Stimulated activated CD8-positive, alpha-beta memory T cell treated with anti-CD3 and anti-CD28 coated beads, Interleukin-4, amount 100 ng/mL, for 1 hour (primary cell): Measurements from ENCODE around the gene SLC1A4.
"Not testable (repeated sequence)": the region's sequence is repeated elsewhere in the genome, so short reads cannot be mapped to it uniquely, and the experiment has no call there.

ENCODE experiments used
- DNase-seq, 2 donors: peaks; one replicate each; pipeline ENCODE4 v3.0.0-alpha.2; 2020; ENCODE audit warnings: low read depth in 2 of 2, low spot score in 1 of 2

The SLC1A4 gene

DNA sequence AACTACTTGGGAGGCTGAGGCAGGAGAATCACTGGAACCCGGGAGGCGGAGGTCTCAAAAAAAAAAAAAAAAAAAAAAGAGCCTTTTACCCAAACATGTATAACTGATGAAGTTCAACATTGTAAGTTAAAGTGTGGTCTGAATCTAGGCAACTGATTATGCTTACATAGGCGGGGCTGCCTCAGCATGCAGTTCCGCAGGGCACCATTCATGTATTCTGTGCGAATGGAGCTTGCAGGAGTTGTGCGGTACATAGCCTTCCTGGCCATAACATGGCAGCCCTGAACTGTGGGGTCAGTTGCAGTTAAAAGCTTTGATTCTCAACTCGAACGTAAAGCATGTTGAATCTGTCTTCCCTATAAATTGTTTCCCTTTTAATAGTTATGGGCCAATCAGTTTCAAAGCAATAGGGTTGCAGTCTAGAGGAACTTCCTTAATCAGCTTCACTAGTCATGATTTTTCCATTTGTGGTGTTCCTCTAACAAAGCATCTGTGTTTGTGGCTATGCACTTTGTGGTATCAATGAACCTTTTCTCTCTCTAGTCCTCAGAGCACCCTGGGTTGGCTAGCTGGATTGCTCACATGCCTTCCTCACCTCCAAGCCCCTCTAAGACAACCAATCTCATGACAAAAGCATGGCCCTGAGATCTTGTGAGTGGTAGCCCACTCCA, 36.4 kb downstream of the SLC1A4 start:
- DNase-seq, result no peak

DNA sequence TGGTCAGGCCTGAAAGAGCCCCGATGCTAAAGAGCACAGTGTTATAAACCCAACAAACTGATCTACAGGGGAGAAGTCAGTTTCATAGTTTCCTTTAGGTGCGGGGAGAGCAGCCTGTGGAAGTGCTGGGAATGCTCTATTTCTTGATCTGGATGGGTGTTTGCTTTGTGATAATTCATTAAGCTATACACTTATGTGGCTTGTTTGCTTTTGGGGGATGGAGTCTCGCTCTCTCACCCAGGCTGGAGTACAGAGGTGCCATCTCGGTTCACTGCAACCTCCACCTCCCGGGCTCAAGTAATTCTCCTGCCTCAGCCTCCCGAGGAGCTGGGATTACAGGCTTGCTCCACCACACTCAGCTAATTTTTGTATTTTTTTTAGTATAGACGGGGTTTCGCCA, 37.0 kb downstream of the SLC1A4 start:
- no peak for DNase-seq

DNA sequence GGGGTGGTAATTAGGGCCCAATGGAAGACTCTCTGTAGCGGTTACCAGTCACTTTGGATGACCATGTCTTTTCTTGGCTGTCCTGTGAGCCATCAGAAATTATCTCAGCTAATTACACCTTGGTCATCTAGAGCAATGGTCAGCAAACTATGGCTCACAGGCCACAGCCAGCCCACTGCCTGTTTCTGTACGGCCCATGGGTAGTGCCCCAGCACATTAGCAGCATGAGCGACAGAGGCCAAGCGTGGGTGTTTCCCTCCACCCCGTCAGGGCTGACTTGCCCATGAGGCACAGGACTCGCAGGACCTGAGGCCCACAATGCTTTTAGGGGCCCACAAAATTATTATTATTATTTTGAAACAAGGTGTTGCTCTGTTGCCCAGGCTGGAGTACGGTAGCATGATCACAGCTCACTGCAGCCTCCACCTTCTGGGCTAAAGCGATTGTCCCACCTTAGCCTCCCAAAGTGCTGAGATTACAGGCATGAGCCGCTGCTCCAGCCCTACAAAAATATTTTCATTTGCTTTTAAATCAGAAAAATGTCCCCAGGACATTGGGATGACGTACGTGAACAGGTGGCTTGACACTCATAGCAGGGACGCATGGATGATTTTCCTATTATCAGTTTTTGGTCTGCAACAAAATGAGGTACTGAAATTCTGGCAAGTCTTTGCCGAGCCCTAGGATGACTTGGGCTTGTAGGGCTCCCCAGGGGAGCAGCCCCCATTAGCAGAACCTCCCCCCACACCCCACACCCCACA, 37.7 kb downstream of the SLC1A4 start:
- no peak for DNase-seq

DNA sequence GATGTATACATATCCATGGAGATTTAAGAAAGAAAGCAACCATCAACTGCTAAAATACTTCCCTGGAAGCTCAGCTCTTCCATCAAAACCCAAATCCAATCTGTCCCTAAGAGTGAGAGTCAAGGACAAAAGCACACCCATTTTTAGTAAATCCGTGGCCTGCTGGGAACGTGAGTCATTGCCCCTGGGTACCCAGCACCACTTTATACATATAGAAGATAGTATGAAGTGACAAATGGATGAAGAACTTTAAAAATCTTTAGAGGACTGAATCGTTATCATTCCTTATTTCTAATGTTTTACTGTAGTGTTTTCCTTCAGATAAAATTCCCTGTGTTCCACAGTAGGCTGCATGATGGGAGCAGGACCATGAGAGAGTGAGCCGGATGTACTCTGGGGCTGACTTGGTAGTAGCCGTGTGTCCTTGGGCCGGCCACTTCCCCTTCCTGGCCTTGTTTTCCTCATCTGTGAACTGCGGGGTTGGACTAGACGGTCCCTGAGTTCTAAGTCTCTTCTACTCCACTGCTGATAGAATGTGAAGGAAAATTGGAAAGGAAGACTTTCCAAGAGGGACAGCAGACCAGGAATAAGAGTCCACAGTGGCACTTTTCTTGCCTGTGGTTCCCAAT, 38.5 kb downstream of the SLC1A4 start:
- no peak for DNase-seq

DNA sequence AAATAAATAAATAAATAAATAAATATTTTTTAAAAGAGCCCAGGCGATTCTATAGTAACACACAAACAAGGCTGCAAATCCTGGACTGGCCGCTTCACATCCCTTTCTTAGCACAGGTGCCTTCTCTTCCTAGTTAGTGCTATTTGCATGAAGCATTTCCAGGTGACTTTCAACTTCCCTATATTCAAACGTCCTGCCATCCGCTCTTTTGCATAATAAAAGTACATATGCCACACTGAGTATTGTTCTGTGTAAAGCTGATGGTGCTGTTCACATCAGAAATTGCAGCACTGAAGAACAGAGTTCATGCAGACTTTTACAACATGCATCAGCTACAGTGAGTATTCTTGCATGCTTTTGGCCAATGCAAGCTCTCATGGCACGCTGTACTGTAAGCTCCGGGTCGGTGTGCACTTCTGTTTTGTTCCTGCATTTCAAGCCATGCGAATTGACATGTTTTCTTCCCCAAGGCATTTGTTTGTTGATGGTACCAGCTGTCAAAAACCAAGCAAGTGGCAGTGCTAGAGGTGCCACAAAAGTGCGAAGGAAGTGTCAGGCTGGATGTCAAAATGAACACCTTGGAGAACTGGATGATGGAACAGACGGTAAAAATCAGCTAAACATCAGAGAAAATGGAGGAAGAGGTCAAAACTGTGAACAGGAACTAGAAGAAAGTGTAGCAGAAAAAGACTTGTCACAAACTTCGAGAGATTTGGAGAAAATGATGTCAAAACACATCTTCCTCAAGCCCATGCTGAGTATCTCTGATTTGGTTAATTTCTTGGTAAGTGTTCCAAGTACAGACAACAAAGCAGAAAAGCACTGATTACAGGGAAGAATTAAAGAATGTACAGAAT, 41.5 kb downstream of the SLC1A4 start:
- DNase-seq, result no peak

DNA sequence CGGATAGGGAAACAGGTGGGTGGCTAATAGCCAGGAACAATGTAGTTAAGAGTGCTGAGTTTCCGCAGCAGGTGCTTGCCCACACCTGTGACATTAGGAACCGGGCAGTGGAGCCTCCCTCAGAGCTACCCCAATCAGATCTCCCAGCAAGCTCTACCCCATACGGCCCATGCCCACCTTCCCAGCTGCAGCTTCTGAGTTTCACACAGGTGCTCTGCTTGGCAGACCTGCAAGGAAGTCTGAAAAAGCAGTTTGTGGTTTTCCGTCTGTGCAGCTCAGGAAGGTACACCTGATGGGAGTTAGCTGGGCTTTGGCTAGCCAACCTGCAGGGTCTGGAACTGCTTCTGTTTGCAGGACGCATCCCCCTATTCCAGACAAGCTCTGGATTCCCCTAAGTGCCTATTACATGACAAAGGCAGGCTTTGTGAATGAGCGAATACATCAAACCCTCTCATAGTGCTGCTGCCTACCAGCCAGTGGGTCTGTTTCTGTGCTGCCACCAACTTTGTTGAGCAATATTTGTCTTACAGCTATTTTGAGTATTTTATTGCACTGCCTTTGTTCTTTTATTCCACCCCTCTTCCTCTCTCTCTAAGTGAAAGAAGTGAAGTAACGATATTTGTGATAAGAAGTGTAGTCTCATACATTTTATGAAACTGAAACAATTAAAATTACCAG, 42.3 kb downstream of the SLC1A4 start:
- no peak for DNase-seq

DNA sequence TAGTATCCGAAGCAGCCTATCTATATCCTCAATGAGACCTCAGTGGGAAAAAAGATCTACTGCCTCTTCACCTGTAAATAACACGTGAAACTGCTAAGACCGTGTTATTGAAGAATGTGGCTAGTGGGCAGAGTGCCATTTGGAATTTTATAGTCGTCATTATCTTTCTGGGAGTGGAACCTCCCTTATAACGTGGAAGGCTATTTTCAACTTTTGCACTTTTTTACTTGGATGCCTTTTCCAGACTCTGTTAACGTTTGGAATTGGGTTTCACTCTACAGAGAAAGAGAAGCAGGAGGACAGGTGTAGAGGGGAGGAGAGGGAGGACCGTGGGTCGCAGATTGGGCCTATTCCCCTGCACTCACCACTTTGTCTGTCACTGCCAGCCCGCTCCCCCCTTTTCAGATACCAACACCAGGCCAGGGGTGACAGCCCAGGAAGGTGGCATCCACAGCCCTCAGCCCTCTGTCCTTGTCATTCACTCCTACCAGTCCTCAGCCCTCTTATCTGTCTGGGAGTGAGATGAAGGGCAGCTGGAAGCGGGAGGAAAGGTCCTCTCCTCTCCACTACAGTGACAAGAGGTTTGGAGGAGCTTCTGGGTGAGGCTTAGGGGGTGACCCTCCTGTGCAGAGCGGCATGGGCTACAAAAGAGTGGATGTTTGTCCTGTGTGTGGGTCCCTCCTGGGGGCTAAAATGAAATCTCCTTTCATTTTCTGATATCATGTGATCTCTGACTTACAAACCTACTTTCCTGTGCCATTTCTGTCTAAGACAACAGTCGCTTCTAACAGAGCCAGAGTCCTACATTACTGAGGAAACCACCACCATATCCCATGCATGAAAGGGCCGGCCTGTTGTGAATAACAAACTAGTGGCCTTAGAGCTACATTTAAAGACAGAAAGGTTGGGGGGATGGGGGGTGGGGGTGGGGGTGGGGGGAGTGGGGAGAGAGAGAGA, 43.1 kb downstream of the SLC1A4 start:
- no peak for DNase-seq

DNA sequence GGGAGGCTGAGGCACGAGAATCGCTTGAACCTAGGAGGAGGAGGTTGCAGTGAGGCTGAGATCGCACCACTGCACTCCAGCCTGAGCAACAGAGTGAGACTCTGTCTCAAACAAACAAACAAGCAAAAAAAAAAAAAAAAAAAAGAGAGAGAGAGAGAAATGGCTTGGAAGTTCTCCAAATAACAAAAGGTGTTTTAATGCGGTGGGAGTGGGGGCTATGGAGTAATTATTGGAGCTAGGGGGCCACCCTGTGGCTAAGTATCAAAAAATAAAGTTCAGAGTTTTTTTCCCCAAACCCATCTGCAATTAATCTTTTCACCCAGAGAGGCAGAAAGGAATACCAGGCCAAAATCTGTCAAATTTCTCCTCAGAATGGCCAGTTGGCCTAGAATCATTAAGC, 44.0 kb downstream of the SLC1A4 start:
- DNase-seq, result no peak

DNA sequence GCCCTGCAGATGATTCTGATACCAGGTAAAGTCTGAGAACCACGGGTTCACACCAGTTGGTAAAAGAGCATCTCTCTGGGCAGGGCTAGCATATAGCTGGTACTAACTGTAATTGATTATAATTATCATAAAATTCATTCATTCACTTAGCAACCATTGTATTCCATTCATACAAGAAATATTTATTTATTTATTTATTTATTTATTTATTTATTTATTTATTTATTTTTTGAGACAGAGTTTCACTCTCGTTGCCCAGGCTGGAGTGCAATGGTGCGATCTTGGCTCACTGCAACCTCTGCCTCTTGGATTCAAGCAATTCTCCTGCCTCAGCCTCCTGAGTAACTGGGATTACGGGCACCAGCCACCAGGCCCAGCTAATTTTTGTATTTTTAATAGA, 44.5 kb downstream of the SLC1A4 start:
- DNase-seq, result not testable (repeated sequence)

DNA sequence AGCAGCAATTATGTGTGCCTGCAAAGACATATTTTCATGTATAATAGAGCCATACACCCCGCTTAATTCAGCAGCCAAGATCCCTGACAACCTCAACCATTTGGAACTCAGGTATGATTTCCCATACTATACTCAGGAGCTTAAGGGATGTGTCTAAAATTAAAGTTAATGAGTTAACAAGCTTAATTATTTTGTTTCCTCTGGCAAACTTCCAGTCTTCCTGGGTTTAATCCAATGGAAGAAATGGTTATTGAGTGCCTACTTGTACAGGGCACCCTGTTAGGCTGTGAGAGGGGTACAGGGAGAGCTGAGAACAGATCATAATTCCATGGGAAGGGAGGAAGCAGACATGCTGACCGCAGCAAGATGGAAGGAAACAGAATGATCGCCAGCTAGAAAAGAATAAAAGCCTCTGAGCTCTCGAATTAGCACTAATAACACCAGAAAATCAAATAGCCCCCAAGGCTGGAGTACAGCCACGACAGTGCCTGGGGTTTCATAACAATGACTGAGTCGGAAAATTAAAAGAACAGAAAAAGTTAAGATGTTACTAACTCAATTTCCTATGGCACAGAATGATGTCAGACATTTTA, 46.2 kb downstream of the SLC1A4 start:
- DNase-seq, result no peak

DNA sequence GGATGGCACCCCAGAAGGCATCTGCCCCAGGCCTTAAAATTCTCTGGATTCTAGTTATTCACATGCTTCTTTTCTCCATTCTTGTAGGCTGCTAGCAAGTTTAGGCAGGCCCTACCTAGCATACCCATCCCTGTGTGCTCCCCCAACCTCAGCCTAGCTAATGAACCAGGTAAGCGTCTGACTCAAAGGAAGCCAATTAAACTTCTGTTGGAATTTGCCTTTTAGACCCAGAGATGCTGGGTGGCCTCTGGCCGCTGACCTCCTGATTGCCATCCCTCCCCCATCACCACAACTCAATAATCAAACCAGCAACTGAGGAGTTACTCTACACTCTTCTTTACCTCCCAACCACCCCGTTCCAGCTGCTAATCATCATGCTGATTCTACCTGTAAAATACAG, 48.0 kb downstream of the SLC1A4 start:
- no peak for DNase-seq

DNA sequence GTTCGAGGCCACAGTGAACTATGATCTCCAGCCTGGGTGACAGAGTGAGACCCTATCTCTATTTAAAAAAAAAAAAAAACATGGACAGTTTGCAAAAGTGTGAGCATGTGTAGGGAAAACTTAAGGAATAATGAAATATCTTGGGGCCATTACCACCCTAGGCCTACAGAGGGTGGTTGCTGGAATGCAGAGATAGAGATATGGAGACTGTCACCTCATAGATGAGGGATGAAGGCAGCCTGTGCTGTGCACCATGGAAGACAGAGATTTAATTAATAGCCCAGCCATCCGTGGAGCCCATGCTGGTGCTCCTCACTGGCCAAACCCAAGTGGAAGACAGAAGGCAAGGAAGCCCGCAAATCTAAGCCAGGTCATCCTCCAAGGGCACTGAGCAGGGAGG, 50.4 kb downstream of the SLC1A4 start:
- DNase-seq, result no peak

DNA sequence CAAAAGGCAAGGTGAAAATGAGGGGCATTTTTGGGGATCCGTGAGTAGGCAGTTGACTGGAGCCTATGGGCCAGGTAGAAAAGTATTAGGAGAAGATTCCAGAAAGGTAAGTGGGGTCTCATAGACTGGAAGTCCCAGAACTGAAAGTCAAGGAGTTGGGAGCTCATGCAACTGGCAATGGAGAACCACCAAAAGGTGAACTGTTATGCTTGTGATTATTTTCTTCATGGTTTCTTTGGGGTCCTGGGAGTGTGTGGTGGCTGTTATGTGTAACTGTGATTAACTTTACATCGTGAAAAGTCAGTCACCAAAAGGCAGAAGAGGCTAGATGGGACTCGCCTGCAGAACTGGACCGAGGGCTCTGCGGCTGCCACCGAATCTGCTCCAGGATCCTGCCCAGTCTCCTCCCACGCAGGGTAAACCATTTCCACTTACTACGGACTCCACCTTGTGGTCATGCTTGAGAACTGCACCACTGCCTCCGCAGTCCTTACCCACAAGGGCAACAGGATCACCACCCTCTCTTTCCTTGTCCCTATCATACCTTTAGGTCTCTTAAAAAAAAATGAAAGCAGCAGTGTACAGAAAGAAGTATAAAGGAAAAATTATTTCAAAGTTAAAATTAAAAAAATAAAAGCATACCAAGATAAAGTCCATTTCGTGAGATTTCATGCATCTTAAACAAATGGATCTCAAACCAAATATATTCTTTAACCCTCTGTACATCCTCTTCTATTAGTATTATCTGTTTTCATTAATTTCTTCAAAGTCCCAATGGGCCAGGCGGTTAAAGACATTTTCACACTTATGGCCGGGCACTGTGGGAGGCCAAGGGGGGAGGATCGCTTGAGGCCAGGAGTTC, 51.4 kb downstream of the SLC1A4 start:
- peak; percentile 39 to 57 for DNase-seq

DNA sequence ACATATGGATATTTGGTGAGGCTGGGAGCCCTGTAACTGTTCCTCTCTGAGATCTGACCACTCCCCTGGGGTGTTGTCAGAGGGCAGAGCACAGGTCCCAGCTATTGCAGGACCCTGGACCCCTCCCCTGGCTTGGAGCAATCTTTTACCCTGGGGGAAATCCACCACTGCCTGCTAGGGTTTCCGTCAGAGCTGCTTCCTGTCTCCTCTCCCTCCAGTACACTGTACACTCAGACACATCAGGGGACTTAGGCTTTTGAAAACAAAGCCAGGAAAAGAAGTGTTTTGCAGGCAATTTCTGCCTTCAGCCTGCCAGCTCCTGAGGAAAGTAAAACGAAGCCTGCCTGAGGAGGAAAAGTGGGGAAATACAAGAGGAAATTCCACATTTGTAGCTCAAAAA, 53.8 kb downstream of the SLC1A4 start:
- no peak for DNase-seq

DNA sequence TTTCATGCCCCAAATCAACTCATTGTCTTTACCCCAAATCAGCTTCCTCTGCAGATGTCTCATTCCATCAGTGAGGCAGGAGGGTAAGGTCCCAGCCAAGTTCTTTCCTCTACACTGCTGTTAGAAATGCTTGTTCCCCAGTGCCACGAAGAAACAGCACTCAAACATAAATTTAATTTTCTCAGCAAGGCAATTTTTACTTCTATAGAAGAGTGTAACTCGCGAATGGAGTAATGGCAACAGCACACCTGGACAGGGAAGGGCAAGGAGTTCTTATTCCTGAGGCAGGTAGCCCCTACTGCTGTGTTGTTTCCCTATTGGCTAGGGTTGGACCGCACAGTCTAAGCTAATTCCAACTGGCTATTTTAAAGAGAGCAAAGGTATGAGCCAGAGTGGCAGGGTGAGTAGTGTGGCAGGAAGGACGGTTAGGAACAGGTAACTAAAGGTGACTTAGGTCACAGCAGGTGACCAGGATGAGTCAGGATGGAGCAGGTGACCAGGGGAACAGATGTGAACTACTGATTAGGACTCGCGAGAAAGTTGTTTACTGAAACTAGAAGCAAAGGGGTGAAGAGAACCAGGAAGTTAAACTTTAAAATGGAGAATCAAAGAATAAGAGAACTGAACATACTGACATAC, 55.0 kb downstream of the SLC1A4 start:
- DNase-seq, result no peak

DNA sequence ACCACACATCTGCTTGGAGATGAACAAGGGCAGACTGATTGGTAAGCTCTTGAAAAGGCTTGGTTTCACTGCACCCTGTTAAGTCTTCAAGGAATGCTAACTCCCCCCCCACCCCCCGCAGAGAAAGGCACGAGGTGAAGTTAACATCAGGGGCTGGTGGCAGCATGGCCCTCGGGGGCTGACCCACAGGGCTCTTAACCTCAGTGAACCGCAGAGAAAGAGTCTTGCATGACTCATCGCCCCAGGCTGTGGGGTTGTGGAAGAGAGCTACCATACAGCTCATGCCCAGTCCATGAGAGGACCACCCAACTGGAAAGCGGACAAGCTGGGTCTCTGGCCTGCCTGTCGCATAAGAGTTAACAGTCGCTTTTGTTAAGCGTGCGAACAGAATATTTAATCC, 56.5 kb downstream of the SLC1A4 start:
- no peak for DNase-seq

DNA sequence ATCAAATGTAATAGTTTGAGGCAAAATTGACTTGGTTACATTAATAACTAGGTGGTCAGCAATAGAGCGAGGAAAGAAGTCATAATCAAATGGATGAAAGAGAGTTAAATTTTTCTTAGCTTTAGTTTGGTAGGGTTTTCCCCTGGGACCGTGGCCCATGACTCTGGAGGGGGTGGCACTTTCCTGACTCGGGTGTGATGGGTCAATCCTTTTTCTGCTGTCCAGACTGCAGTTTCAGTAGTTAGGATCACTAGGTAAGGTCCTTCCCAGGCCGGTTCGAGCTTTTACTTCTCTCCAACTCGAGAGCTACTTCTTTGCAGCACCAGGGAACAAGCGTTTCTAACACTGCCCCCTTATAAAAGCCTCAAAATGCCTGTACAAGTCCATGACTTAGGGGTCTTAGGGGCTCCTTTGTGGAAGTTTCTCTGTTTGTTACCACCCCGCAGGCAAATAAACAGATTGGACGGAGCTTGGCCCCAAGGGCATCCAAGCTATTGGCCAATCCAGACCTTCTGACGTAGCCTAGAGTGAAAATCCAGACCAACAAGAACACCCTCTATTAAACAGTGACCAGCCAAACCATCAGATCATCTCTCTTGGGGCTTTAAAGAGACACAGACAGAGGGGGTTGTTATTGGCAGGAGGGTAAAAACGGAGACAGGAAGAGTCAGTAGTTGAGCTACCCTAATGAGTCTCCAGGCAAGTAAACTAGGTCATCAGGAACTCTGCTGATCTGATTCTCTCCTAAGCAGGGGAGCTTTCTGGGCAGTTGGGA, 57.6 kb downstream of the SLC1A4 start:
- DNase-seq, result no peak
